K562 (cell line): ENCODE measurements around the gene ARHGAP15.

Source experiments
- CBX1 ChIP-seq: sonication (generic); IDR thresholded peaks from 2 replicates; pipeline ENCODE4 v1.6.1; 2016; ENCODE audit warnings: antibody characterized with exemption, low read depth, mild to moderate bottlenecking
- ZNF253 ChIP-seq: fragments of 250-450 bp; sonication (Bioruptor Pico); conservative IDR thresholded peaks from 2 replicates; pipeline ENCODE4 v1.6.1; 2021; ENCODE audit warnings: mild to moderate bottlenecking

DNA sequence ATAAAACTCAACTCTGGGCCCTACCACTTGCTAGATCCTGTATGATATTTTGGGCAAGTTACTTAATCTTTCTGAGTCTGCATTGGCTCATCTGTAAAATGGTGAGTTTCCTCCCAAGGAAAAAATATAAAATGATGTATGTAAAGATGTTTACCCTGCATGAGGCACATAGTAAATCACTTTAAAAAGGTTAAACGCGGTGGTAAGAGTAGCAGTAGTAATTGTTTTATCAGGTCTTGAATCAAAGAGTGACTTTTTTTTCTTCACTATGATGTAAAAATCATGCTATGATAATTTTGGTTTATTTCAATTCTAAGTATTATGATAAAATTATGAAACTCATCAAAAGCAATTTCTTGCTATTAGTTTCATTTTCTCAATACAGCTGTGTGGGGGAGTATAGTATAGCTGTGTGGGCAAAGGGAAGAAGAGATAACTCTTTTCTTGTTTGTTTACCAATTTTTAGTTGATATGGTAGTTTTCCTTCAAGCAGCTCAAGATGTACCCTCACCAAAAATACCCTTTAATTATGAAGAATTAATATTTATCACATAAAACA lies 10.7 kb downstream of the ARHGAP15 start:
- TF ChIP-seq CBX1 (no peak), ZNF253 (CRISPR knock-in tag) (no peak)
